Measurements from ENCODE around the gene ZFP82.

ZFP82 gene

GRCh38 chr19:36408101-36408500 is 10.3 kb downstream of the ZFP82 start:
- H3K9me3 ChIP-seq (ENCODE audit: control insufficient read depth, low read length), result no peaks in the 10 kb centered on the region
- peaks cover 5% of the 10 kb centered on the region for H3K36me3 ChIP-seq (ENCODE audit: control insufficient read depth, insufficient read depth, low read length)
- no peaks in the 10 kb centered on the region for H3K27me3 ChIP-seq (ENCODE audit: control insufficient read depth, insufficient read depth, low read length)
- H3K4me3 ChIP-seq (ENCODE audit: low read length), result no peak overlapping the region
- H3K4me1 ChIP-seq (ENCODE audit: control insufficient read depth, insufficient read depth, low read length), result no peaks in the 10 kb centered on the region
- no peak overlapping the region for H3K9ac ChIP-seq (ENCODE audit: low read length)

GRCh38 chr19:36404498-36404897 is 13.9 kb downstream of the ZFP82 start:
- no peaks in the 10 kb centered on the region for H3K27me3 ChIP-seq (ENCODE audit: control insufficient read depth, insufficient read depth, low read length)
- H3K4me1 ChIP-seq (ENCODE audit: control insufficient read depth, insufficient read depth, low read length), result no peaks in the 10 kb centered on the region
- no peaks in the 10 kb centered on the region for H3K9me3 ChIP-seq (ENCODE audit: control insufficient read depth, low read length)
- no peak overlapping the region for H3K9ac ChIP-seq (ENCODE audit: low read length)
- H3K36me3 ChIP-seq (ENCODE audit: control insufficient read depth, insufficient read depth, low read length), result peaks cover 5% of the 10 kb centered on the region
- H3K4me3 ChIP-seq (ENCODE audit: low read length), result no peak overlapping the region

GRCh38 chr19:36401475-36401874 is 17.0 kb downstream of the ZFP82 start:
- Histone ChIP-seq H3K9ac (ENCODE audit: low read length) (no peak overlapping the region), H3K27me3 (ENCODE audit: control insufficient read depth, insufficient read depth, low read length) (no peaks in the 10 kb centered on the region), H3K4me3 (ENCODE audit: low read length) (no peak overlapping the region), H3K4me1 (ENCODE audit: control insufficient read depth, insufficient read depth, low read length) (no peaks in the 10 kb centered on the region), H3K9me3 (ENCODE audit: control insufficient read depth, low read length) (no peaks in the 10 kb centered on the region), H3K36me3 (ENCODE audit: control insufficient read depth, insufficient read depth, low read length) (peaks cover 5% of the 10 kb centered on the region)

- Histone ChIP-seq H3K4me1 (ENCODE audit: control insufficient read depth, insufficient read depth, low read length) (no peaks in the 10 kb centered on the region), H3K27me3 (ENCODE audit: control insufficient read depth, insufficient read depth, low read length) (no peaks in the 10 kb centered on the region), H3K4me3 (ENCODE audit: low read length) (no peak overlapping the region), H3K9ac (ENCODE audit: low read length) (no peak overlapping the region), H3K36me3 (ENCODE audit: control insufficient read depth, insufficient read depth, low read length) (no peaks in the 10 kb centered on the region), H3K9me3 (ENCODE audit: control insufficient read depth, low read length) (peaks cover 2% of the 10 kb centered on the region)
Measured at GRCh38 chr19:36398571-36398970, 19.9 kb downstream of the ZFP82 start.

- no peak overlapping the region for H3K4me3 ChIP-seq (ENCODE audit: low read length)
- peaks cover 20% of the 10 kb centered on the region for H3K9me3 ChIP-seq (ENCODE audit: control insufficient read depth, low read length)
- H3K9ac ChIP-seq (ENCODE audit: low read length), result no peak overlapping the region
- H3K4me1 ChIP-seq (ENCODE audit: control insufficient read depth, insufficient read depth, low read length), result no peaks in the 10 kb centered on the region
- H3K36me3 ChIP-seq (ENCODE audit: control insufficient read depth, insufficient read depth, low read length), result peaks cover 8% of the 10 kb centered on the region
- H3K27me3 ChIP-seq (ENCODE audit: control insufficient read depth, insufficient read depth, low read length), result no peaks in the 10 kb centered on the region
Measured at GRCh38 chr19:36392916-36393673, 25.3 kb downstream of the ZFP82 start.

DNA sequence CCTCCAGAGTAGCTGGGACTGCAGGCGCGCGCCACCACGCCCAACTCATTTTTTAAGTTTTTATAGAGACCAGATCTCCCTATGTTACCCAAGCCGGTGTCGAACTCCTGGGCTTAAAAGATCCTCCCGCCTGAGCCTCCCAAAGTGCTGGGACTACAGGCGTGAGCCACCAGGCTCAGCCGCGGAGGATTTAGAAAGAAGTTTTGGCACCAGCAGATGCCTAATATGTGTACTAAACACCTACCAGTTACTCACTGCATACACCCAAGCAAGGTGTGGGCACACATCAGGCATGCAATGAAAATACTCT is 39.0 kb downstream of the ZFP82 start:
- H3K9ac ChIP-seq (ENCODE audit: low read length), result peak overlapping the region; percentile 77
- peak overlapping the region; percentile 88 for H3K4me3 ChIP-seq (ENCODE audit: low read length)
- no peaks in the 10 kb centered on the region for H3K36me3 ChIP-seq (ENCODE audit: control insufficient read depth, insufficient read depth, low read length)
- peaks cover 14% of the 10 kb centered on the region for H3K4me1 ChIP-seq (ENCODE audit: control insufficient read depth, insufficient read depth, low read length)
- H3K9me3 ChIP-seq (ENCODE audit: control insufficient read depth, low read length), result no peaks in the 10 kb centered on the region
- H3K27me3 ChIP-seq (ENCODE audit: control insufficient read depth, insufficient read depth, low read length), result no peaks in the 10 kb centered on the region

DNA sequence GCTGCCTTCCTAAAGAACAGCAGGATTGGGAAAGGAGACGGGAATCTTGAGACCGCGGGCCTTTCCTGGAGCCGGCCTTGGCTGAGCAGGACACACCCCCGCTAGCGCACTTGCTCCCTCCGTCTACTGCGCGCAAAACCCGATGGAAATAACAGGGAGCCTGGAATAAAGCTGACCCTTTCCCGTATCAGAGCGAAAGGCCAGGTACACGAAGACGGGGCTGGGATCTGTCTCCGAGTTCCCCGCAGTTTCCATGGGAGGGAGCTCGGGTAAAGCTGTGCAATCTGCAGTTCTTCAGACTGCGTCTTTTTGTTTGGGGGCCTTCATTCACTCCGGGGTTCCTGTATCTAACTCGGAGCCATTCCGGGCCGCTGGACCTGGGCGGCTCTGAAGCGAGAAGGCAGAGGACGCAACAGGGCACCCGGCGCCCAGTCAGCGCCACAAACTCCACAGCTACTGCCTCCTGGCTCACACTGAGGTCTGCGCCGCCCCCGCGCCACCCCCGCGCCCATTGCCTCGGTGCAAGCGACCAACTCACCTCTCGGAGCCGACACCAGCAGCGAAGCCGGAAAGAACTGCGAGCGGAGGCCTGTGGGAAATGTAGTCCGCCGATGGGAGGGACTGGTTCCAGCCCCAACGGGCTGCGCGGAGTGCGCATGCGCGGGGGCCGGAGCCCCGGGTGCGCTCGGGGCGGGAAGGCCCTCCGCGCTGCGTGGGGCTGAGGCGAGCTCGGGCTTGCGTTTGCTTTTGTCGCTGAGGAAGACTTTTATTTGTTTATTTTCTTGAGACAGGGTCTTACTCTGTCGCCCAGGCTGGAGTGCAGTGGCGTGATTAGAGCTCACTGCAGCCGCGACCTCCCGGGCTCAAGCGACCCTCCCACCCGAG is 39.6 kb downstream of the ZFP82 start, which contains the start of gene ZFP14:
ZFP14 (minus strand) TSS at position 577 of the 885 bp plus-strand sequence. CDS start 11,309 bp downstream, outside the sequence.
- peak within 1 kb of the TSS; percentile 88 for H3K4me3 ChIP-seq (ENCODE audit: low read length)
- H3K9ac ChIP-seq (ENCODE audit: low read length), result peak within 1 kb of the TSS; percentile 77
- no peaks in the 10 kb centered on the region for H3K36me3 ChIP-seq (ENCODE audit: control insufficient read depth, insufficient read depth, low read length)
- H3K4me1 ChIP-seq (ENCODE audit: control insufficient read depth, insufficient read depth, low read length), result peaks cover 14% of the 10 kb centered on the region
- no peaks in the 10 kb centered on the region for H3K27me3 ChIP-seq (ENCODE audit: control insufficient read depth, insufficient read depth, low read length)
- H3K9me3 ChIP-seq (ENCODE audit: control insufficient read depth, low read length), result no peaks in the 10 kb centered on the region

GRCh38 chr19:36377541-36378178 is 40.8 kb downstream of the ZFP82 start:
- Histone ChIP-seq H3K4me3 (ENCODE audit: low read length) (no peak overlapping the region), H3K27me3 (ENCODE audit: control insufficient read depth, insufficient read depth, low read length) (no peaks in the 10 kb centered on the region), H3K9ac (ENCODE audit: low read length) (peak overlapping the region; percentile 77), H3K36me3 (ENCODE audit: control insufficient read depth, insufficient read depth, low read length) (no peaks in the 10 kb centered on the region), H3K4me1 (ENCODE audit: control insufficient read depth, insufficient read depth, low read length) (peaks cover 14% of the 10 kb centered on the region), H3K9me3 (ENCODE audit: control insufficient read depth, low read length) (no peaks in the 10 kb centered on the region)

DNA sequence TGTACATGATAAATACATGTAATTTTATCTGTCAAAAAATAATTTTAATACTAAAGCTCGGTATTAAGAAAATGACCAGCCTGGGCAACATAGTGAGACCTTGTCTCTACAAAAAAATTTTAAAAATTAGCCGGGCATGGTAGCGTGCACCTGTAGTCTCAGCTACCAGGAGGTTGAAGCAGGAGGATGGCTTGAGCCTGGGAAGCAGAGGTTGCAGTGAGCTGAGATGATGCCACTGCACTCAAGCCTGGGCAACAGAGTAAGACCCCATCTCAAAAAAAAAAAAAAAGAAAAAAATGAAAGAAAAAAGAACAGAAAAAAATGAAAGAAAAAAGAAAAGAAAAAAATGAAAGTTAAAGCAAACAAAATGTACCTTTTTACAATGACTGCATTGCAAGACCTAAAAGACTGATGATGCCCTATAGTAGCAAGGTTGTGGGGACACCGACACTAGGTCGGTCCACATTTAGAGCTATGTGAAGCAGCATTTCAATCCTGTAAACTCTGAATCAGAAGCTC is 44.7 kb downstream of the ZFP82 start:
- peaks cover 3% of the 10 kb centered on the region for H3K36me3 ChIP-seq (ENCODE audit: control insufficient read depth, insufficient read depth, low read length)
- no peaks in the 10 kb centered on the region for H3K27me3 ChIP-seq (ENCODE audit: control insufficient read depth, insufficient read depth, low read length)
- peaks cover 9% of the 10 kb centered on the region for H3K4me1 ChIP-seq (ENCODE audit: control insufficient read depth, insufficient read depth, low read length)
- no peak overlapping the region for H3K9ac ChIP-seq (ENCODE audit: low read length)
- H3K4me3 ChIP-seq (ENCODE audit: low read length), result no peak overlapping the region
- no peaks in the 10 kb centered on the region for H3K9me3 ChIP-seq (ENCODE audit: control insufficient read depth, low read length)

DNA sequence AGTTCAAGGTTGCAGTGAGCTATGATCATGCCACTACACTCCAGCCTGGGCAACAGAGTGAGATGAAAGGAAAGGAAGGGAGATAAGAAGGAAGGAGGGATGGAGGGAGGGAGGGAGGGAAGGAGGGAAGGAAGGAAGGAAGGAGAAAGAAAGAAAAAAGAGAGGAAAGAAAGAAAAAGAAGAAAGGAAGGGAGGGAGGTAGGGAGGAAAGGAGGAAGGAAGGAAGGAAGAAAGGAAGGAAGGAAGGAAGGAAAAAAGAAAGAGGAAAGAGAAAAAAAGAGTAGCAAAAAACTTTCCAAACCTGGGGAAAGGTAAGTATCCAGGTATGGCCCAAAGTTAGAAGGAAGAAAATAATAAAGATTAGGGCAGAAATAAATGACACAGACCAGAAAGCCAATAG is 46.6 kb downstream of the ZFP82 start:
- Histone ChIP-seq H3K4me3 (ENCODE audit: low read length) (no peak overlapping the region), H3K9me3 (ENCODE audit: control insufficient read depth, low read length) (no peaks in the 10 kb centered on the region), H3K36me3 (ENCODE audit: control insufficient read depth, insufficient read depth, low read length) (peaks cover 3% of the 10 kb centered on the region), H3K27me3 (ENCODE audit: control insufficient read depth, insufficient read depth, low read length) (no peaks in the 10 kb centered on the region), H3K4me1 (ENCODE audit: control insufficient read depth, insufficient read depth, low read length) (no peaks in the 10 kb centered on the region), H3K9ac (ENCODE audit: low read length) (no peak overlapping the region)

DNA sequence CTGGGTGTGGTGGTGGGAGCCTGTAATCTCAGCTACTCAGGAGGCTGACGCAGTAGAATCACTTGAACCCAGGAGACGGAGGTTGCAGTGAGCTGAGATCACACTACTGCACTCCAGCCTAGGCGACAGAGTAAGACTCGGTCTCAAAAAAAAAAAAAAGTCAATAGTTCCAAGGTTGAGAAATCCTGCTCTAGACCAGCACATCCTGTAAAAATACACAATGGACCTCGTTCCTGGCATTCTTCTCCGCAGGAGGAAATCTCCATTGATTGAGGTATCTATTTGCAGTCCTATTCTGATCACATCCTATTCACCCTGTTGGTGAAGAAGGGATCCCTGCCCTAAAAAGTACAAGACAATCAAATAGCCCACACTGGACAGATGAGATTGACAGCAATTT is 54.6 kb downstream of the ZFP82 start:
- no peaks in the 10 kb centered on the region for H3K27me3 ChIP-seq (ENCODE audit: control insufficient read depth, insufficient read depth, low read length)
- H3K9ac ChIP-seq (ENCODE audit: low read length), result no peak overlapping the region
- no peak overlapping the region for H3K4me3 ChIP-seq (ENCODE audit: low read length)
- H3K36me3 ChIP-seq (ENCODE audit: control insufficient read depth, insufficient read depth, low read length), result no peaks in the 10 kb centered on the region
- H3K9me3 ChIP-seq (ENCODE audit: control insufficient read depth, low read length), result no peaks in the 10 kb centered on the region
- H3K4me1 ChIP-seq (ENCODE audit: control insufficient read depth, insufficient read depth, low read length), result no peaks in the 10 kb centered on the region

Measured in mucosa of stomach (tissue), 1 donor.